ENCODE data around the gene TBC1D24.

Gene TBC1D24

GRCh38 chr16:2473446-2473926, 1.4 kb upstream of the TBC1D24 start:
- no peaks in the 10 kb centered on the region for H3K9me3 ChIP-seq (ENCODE audit: insufficient read depth, low read length)
- no peaks in the 10 kb centered on the region for H3K9me2 ChIP-seq (replicated peaks; ENCODE audit: insufficient read depth, low read length)
- TF ChIP-seq EZH2phosphoT487 (conservative IDR thresholded peaks at IDR 0.05; ENCODE audit: low read length) (no peak), CTCF (IDR thresholded peaks at IDR 0.05; ENCODE audit: insufficient read depth, low read length, poor library complexity, severe bottlenecking) (no peak)
- no peaks in the 10 kb centered on the region for H3K36me3 ChIP-seq (ENCODE audit: low read length)
- H2AFZ ChIP-seq (ENCODE audit: low read depth, low read length, severe bottlenecking) = no peak overlapping the region
- no peaks in the 10 kb centered on the region for H3K79me2 ChIP-seq (ENCODE audit: insufficient read depth, low read length)
- peaks cover 12% of the 10 kb centered on the region; the same call in 1 of the 2 replicates for H3F3A ChIP-seq (ENCODE audit: insufficient read depth)
- no peak overlapping the region for H3K4me3 ChIP-seq (ENCODE audit: insufficient read depth, low read length, poor library complexity, severe bottlenecking)
- no peaks in the 10 kb centered on the region; the same call in 1 of the 2 replicates for H4K20me1 ChIP-seq (ENCODE audit: low read depth, low read length)
- H3K27ac ChIP-seq (ENCODE audit: low read depth, low read length) = no peak overlapping the region
- H3K9ac ChIP-seq (ENCODE audit: low read length) = peak overlapping the region; percentile 98; the same call in 1 of the 2 replicates
- no peaks in the 10 kb centered on the region for H3K27me3 ChIP-seq (ENCODE audit: low read length)
- H3K4me2 ChIP-seq (ENCODE audit: low read depth, low read length, poor library complexity, severe bottlenecking) = peak overlapping the region; percentile 65

DNA sequence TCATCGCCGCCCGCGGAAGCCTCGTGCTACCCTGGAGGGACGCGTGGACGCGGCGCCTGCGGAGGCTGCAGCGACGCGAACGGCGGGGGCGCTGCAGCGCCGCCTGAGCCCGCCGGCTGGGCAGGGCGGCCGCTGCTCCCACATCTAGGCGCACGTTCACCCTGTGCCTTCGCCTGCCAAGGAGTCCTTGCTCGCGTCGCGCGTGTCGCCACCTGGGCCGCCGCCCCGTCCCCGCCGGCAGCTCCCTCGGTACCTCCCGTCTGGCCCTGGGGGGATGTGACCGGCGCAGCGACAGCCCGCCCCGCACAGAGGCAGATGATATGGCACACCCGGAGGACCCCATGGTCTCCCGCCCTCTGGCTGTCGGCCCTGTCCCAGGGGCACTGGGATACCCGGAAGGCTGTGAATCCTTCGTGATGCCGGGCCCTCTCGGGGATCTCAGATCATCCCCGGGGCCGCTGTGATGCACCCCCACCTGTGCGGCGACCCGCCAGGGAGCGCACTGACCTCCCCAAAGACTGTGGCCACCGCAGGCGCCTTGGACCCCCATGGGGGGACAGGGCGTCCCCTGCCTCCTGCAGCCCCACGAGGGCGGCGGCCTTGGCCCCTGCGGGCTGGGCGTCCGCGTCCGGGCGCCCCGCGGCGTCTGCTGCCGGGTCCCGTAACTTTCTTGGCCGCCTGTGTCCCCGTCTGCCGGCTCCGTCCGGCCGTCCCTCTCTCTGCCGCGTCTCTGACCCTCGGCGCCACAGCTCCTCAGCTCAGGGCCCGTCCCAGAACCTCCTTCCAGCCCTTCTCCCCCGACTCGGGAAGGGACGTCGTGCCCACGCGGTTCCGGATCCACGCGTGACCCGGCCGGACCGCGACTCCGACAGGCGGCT, 689 bp upstream of the TBC1D24 start:
- peak overlapping the region; percentile 77 for H2AFZ ChIP-seq (ENCODE audit: low read depth, low read length, severe bottlenecking)
- H3K4me3 ChIP-seq (ENCODE audit: insufficient read depth, low read length, poor library complexity, severe bottlenecking) = peak overlapping the region; percentile 87
- no peaks in the 10 kb centered on the region for H3K27me3 ChIP-seq (ENCODE audit: low read length)
- peak overlapping the region; percentile 65 for H3K4me2 ChIP-seq (ENCODE audit: low read depth, low read length, poor library complexity, severe bottlenecking)
- H3K27ac ChIP-seq (ENCODE audit: low read depth, low read length) = peak overlapping the region; percentile 66
- no peaks in the 10 kb centered on the region for H3K9me2 ChIP-seq (replicated peaks; ENCODE audit: insufficient read depth, low read length)
- no peaks in the 10 kb centered on the region for H3K36me3 ChIP-seq (ENCODE audit: low read length)
- TF ChIP-seq EZH2phosphoT487 (conservative IDR thresholded peaks at IDR 0.05; ENCODE audit: low read length) = no peak
- TF ChIP-seq CTCF (IDR thresholded peaks at IDR 0.05; ENCODE audit: insufficient read depth, low read length, poor library complexity, severe bottlenecking) = no peak
- H3K9ac ChIP-seq (ENCODE audit: low read length) = peak overlapping the region; percentile 98
- no peaks in the 10 kb centered on the region; the same call in 1 of the 2 replicates for H4K20me1 ChIP-seq (ENCODE audit: low read depth, low read length)
- no peaks in the 10 kb centered on the region for H3K79me2 ChIP-seq (ENCODE audit: insufficient read depth, low read length)
- H3F3A ChIP-seq (ENCODE audit: insufficient read depth) = peaks cover 12% of the 10 kb centered on the region; the same call in 1 of the 2 replicates
- H3K9me3 ChIP-seq (ENCODE audit: insufficient read depth, low read length) = no peaks in the 10 kb centered on the region

DNA sequence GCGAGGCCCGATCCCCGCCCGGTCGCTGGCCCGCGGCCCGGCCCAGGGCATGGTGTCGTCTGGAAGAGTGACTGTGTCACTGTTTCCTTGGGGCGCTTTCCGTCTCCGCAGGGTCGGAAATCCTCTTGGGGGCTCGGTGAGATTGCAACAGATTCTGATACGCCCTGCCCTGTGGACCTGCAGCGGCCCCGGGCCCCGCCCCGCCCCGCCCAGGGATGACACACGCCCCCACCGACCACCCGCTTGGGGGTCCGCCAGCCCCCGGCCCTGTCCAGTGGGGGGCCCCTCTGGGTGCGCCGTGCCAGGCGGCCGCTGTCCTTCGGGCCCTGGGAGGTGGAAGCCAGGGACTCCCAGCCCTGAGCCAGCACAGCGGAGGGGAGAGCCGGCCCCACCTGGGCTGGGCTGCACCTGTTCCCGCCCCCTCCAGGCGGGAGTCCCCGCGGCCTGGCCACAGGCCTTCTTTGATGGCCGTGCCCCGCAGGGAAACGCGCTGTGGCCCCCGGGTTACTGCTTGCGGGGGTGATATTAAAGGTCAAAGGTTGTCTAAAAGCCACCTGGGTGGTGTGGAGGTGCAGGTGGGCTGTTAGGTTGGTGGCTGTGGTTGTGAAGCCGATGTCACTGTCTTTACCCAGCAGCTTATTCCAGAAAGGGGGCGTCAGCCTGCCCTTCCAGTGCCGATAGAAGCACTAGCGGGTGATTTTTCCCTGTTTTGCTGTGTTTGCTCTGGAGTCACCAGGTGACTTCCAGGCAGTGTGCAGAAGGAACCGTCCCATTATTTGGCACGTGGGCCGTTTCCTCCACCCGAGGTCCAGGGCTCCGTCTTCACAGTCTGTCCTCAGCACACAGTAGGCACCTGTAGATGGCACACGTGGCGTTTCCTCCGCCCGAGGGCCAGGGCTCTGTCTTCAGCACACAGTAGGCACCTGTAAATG, 752 bp downstream of the TBC1D24 start:
- H3K4me2 ChIP-seq (ENCODE audit: low read depth, low read length, poor library complexity, severe bottlenecking) = peak overlapping the region; percentile 63
- H3K9ac ChIP-seq (ENCODE audit: low read length) = peak overlapping the region; percentile 98
- H3K27ac ChIP-seq (ENCODE audit: low read depth, low read length) = no peak overlapping the region
- no peaks in the 10 kb centered on the region for H3K36me3 ChIP-seq (ENCODE audit: low read length)
- H2AFZ ChIP-seq (ENCODE audit: low read depth, low read length, severe bottlenecking) = no peak overlapping the region
- no peaks in the 10 kb centered on the region; the same call in 1 of the 2 replicates for H4K20me1 ChIP-seq (ENCODE audit: low read depth, low read length)
- peak overlapping the region; percentile 87 for H3K4me3 ChIP-seq (ENCODE audit: insufficient read depth, low read length, poor library complexity, severe bottlenecking)
- H3K9me2 ChIP-seq (replicated peaks; ENCODE audit: insufficient read depth, low read length) = no peaks in the 10 kb centered on the region
- no peaks in the 10 kb centered on the region for H3K79me2 ChIP-seq (ENCODE audit: insufficient read depth, low read length)
- no peaks in the 10 kb centered on the region for H3K27me3 ChIP-seq (ENCODE audit: low read length)
- H3K9me3 ChIP-seq (ENCODE audit: insufficient read depth, low read length) = no peaks in the 10 kb centered on the region
- H3F3A ChIP-seq (ENCODE audit: insufficient read depth) = peaks cover 7% of the 10 kb centered on the region; the same call in 1 of the 2 replicates
- TF ChIP-seq EZH2phosphoT487 (conservative IDR thresholded peaks at IDR 0.05; ENCODE audit: low read length) (no peak), CTCF (IDR thresholded peaks at IDR 0.05; ENCODE audit: insufficient read depth, low read length, poor library complexity, severe bottlenecking) (no peak)

Measured in SU-DHL-6 (cell line).